ENCODE results near the gene PTPRN2. TPM values are rescaled to one million over a fixed set of nuclear protein-coding genes. Genes with fewer than 3 reads are reported as not detected.

Gene PTPRN2
- total RNA-seq, 1 donor from 2014 or later, result 32.2 TPM

- Mint-ChIP-seq H3K36me3 (ENCODE audit: low read depth) (no peaks in the 10 kb centered on the region), H3K4me3 (no peak overlapping the region), H3K4me1 (no peaks in the 10 kb centered on the region), H3K27ac (ENCODE audit: unreplicated experiment) (no peak overlapping the region), H3K27me3 (ENCODE audit: low read depth) (no peaks in the 10 kb centered on the region), H3K9me3 (no peaks in the 10 kb centered on the region)
- DNase-seq (ENCODE audit: low read depth, low spot score), result no peak
- TF ChIP-seq, protein P1, sequence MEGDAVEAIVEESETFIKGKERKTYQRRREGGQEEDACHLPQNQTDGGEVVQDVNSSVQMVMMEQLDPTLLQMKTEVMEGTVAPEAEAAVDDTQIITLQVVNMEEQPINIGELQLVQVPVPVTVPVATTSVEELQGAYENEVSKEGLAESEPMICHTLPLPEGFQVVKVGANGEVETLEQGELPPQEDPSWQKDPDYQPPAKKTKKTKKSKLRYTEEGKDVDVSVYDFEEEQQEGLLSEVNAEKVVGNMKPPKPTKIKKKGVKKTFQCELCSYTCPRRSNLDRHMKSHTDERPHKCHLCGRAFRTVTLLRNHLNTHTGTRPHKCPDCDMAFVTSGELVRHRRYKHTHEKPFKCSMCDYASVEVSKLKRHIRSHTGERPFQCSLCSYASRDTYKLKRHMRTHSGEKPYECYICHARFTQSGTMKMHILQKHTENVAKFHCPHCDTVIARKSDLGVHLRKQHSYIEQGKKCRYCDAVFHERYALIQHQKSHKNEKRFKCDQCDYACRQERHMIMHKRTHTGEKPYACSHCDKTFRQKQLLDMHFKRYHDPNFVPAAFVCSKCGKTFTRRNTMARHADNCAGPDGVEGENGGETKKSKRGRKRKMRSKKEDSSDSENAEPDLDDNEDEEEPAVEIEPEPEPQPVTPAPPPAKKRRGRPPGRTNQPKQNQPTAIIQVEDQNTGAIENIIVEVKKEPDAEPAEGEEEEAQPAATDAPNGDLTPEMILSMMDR (conservative IDR thresholded peaks at IDR 0.05), result no peak
These were observed 140.0 kb downstream of the PTPRN2 start for GRCh38 chr7:158447506-158448171.

DNA sequence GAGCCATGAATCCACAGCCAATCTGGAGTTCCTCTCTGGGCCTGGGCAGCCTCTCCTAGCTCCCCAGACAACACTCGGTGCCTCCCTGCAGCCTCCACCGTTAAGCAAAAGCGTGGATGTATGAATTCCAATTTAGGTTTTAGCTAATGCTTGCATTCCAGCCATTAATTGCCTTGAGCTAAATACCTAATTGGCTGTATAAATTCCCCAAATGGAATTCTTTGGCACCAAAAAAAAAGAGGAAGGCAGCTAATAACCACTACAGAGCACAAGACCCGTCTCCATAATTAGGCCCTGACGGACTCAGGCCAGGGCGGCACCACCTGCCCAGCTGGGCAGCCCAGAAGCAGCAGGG lies 140.5 kb downstream of the PTPRN2 start:
- H3K27ac Mint-ChIP-seq (ENCODE audit: unreplicated experiment), result no peak overlapping the region
- no peaks in the 10 kb centered on the region for H3K27me3 Mint-ChIP-seq (ENCODE audit: low read depth)
- TF ChIP-seq, protein P1 (conservative IDR thresholded peaks at IDR 0.05), result no peak
- H3K4me1 Mint-ChIP-seq, result no peaks in the 10 kb centered on the region
- H3K9me3 Mint-ChIP-seq, result no peaks in the 10 kb centered on the region
- no peak for DNase-seq (ENCODE audit: low read depth, low spot score)
- H3K4me3 Mint-ChIP-seq, result no peak overlapping the region
- no peaks in the 10 kb centered on the region for H3K36me3 Mint-ChIP-seq (ENCODE audit: low read depth)

GRCh38 chr7:158446706-158447105 lies 140.9 kb downstream of the PTPRN2 start:
- no peak overlapping the region for H3K27ac Mint-ChIP-seq (ENCODE audit: unreplicated experiment)

DNA sequence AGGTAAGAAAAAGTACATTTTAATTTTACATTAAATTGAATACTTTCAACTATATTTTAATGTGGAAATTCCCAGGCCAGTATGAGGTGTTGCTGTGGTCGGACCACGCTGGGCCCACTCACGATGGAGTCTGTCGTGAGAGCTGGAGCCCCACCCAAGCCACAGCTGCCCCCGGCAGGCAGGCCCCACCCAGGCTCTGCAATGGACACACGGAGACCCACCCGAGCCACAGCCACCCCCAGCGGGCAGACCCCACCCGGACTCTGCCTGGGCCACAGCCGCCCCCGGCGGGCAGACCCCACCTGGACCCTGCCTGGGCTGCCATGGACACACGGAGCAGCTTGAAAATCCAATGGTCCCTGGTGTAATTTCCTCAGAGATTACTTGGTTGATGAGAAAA lies 141.3 kb downstream of the PTPRN2 start:
- Mint-ChIP-seq H3K36me3 (ENCODE audit: low read depth) (peaks cover 3% of the 10 kb centered on the region), H3K9me3 (peaks cover 2% of the 10 kb centered on the region), H3K4me3 (no peak overlapping the region), H3K27ac (ENCODE audit: unreplicated experiment) (no peak overlapping the region), H3K4me1 (no peaks in the 10 kb centered on the region), H3K27me3 (ENCODE audit: low read depth) (no peaks in the 10 kb centered on the region)
- DNase-seq (ENCODE audit: low read depth, low spot score), result no peak
- TF ChIP-seq, protein P1 (conservative IDR thresholded peaks at IDR 0.05), result no peak

More at GRCh38 chr7:158446706-158447105, 140.9 kb downstream of the PTPRN2 start:
- DNase-seq (ENCODE audit: low read depth, low spot score), result no peak
- Mint-ChIP-seq H3K9me3 (no peaks in the 10 kb centered on the region), H3K36me3 (ENCODE audit: low read depth) (no peaks in the 10 kb centered on the region), H3K27me3 (ENCODE audit: low read depth) (no peaks in the 10 kb centered on the region), H3K4me3 (no peak overlapping the region), H3K4me1 (no peaks in the 10 kb centered on the region)
- TF ChIP-seq, protein P1 (conservative IDR thresholded peaks at IDR 0.05), result no peak

- DNase-seq (ENCODE audit: low read depth, low spot score), result no peak
- Mint-ChIP-seq H3K36me3 (ENCODE audit: low read depth) (peaks cover 7% of the 10 kb centered on the region), H3K27ac (ENCODE audit: unreplicated experiment) (no peak overlapping the region)
These were observed 142.0 kb downstream of the PTPRN2 start for GRCh38 chr7:158445421-158446175.

More at GRCh38 chr7:158445421-158446175, 142.0 kb downstream of the PTPRN2 start:
- TF ChIP-seq, protein P1 (conservative IDR thresholded peaks at IDR 0.05), result no peak
- peaks cover 7% of the 10 kb centered on the region for H3K9me3 Mint-ChIP-seq
- H3K4me3 Mint-ChIP-seq, result no peak overlapping the region
- H3K27me3 Mint-ChIP-seq (ENCODE audit: low read depth), result no peaks in the 10 kb centered on the region
- no peaks in the 10 kb centered on the region for H3K4me1 Mint-ChIP-seq
